ENCODE results near the gene RNF126.
"Not testable (repeated sequence)": the region's sequence is repeated elsewhere in the genome, so short reads cannot be mapped to it uniquely, and the experiment has no call there.

Gene RNF126

DNA sequence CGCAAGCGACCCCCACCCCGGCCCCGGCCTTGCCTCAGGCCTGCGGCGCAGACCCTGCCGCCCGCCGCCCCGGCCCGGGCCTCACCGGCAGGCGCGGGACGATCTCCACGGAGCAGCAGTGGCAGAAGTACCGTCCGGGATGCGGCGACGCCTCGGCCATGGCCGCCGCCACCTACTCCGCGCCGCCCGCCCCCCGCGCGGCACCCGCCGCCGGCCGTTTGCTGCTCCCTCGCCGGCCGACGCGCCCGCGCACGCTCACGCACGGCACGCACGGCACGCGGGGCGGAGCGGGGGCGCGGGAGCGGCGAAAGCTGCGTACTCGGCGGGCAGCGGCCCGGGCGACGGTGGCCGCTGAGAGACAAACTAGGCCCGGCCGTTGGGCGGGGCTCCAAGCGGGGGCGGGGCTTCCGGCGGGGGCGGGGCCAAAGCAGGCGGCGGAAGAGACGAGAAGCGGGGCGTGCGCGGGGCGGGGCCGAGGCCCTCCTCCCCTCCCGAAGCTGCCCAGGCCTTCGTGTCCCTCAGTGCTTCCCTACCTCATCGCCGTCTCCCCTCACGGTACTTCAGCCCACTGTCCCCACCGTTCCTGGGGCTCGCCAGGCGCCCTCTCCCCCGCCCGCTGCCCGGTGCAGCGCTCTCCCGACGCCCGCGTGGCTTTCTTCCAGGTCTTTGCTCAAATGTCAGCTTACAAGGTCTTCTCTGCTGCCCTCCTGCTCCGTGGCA, at the start of gene RNF126:
TSS of gene RNF126 (minus strand) at position 253 of the 720 bp plus-strand sequence. CDS start at position 160, 93 bp downstream.
- peak; percentile 94 for DNase-seq

DNA sequence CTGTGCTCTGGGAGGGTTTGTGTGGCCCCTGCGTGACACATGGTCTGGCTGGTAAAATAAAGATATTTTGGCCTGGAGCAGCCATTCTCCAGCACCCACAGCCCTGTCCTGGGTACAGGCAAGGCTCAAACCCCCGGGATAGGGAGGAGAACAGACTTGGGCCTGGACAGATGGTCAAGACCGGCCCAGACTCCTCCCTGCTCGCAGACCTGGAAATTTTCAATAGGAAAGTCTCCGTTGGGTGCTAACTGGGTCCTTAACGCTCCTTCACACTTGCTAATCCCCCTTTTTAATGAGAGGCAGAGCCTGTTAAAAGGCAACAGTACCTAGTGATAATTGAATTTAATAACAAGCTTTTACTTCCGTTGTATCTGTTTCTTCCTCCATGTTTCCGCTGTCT, 48.2 kb upstream of the RNF126 start:
- DNase-seq: no peak

DNA sequence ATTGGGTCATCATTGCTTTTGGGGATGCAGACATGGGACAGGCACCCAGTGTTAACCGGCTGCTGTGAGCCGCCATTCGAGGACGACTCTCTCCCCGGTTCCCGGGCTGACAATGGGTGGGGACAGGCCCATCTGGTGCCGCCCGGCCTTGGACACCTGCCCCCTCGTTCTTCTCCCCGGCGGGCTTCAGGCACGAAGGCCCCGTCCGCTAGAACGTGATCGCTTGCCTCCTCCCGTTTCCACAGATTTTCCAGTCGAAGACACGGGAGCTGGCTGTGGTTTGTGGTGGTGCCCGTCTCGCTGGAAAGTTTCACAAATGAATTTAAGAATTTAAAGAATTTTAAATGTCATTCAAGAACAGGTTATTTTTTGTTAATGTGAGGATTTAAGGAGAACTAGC, 47.8 kb upstream of the RNF126 start:
- no peak for DNase-seq

DNA sequence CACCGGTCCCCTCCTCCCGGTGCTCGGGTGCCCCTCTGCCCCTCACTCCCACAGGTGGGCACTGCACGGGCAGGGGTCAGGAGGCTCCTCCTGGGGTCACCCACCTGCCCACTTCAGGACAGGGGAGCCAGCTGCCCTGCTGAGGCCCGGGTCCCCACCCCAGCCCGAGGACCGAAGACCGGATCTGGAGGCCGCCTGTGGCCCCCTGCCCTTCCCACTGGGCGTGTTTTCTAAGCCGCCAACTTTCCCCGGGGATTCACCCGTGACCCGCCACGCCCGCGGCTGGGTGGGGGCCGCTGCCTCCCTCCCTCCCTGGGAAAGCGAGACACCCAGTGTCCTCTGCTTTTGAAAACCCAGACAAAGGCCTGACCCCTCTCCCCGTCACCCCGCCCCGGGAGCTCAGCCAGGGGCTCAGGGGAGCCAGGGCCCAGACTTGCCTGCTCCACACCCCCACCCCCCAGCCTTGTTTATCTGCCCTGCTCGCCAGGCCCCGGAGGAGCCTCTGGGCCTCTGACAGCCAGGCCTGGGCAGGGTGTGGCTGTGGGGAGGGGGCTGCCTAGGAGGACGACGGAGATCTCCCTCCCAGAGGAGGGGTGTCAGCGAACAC, 47.1 kb upstream of the RNF126 start:
- DNase-seq: no peak

DNA sequence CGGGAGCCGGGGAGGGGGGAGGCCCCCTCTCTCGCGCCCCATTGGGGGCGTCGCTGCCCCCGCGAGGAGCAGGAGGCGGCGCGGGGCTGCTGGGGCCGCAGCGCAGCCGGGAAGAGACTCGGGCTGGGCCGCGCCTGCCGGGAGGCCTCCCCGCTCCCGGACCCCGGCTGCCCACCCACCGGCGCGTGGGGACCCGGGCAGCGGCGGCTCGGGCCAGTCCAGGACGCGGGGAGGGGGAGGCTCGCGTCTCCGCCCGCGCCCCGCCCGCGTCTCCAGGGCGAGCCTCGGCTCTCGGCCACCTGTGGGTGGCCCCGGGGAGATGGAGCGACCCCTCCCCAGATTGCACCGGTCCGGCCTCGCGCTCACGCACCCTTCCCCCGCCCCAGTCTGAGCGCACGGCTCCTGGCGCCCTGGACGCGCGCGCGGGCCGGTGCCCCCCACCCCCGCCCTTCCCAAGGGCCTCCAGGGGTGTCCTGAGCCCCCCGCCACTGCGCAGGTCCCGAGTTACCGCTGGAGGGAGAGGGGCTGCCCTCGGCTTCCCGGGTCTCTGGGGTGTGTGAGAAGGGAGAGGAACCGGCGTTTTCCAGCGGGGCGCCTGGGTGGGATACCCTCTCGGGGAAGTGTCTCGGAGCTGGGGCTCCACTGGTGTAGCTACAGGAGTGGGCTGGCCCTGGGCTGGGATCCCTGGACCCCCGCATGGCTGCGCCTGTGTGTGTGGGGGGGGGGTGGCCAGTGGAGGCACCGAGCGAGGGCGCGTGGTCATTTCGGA, 46.4 kb upstream of the RNF126 start:
- DNase-seq: no peak

DNA sequence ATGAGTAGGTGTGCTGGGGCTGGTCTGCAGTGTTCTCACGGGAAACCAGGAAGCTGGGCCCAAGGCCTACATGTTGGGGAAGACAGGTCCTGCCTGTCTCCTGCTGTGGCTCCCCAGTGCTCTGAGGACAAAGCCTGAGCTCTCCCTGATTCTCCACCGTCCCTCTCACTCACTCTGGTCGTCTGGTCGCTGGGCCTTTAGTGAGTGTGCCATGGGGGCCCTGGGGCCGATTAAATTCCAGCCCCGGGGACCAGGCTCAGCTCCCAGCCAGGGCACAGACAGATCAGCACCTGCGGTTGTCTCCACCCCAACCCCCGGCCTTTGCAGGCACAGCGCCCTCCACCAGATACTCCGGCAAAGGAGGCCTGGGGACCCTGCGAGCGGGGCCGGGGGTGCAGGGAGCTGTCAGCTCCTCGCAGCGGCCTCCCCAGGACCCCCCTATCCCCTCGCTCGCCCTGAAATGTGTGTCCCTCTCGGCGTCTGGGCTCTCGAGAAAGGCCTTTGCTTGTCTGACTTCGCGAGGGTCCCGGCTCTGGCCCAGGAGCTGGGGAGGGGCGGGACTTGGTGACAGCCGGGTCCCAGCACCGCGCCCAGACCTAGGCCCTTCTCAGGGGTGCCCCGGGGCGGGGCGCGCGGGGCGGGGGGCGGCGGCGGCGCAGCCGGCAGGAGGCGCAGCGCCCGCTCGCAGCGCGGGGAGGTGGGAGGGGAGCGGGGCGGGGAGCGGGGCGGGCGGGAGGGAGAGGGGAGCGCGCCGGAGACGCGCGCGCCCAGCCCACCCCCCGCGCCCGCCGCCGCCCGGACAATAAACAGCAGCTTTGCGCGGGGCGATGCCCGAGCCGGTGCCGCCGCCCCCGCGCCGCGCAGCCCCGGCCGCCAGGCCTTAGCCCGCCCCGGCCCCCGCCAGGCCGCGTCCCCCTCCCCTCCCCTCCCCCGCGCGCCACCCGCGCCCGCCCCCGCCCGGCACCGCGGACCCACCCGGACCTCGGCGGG, 45.4 kb upstream of the RNF126 start, which contains the start of gene PALM:
TSS of gene PALM (plus strand) at position 782 of the 990 bp plus-strand sequence. CDS start 212 bp downstream, outside the sequence.
- peak; percentile 28 for DNase-seq

DNA sequence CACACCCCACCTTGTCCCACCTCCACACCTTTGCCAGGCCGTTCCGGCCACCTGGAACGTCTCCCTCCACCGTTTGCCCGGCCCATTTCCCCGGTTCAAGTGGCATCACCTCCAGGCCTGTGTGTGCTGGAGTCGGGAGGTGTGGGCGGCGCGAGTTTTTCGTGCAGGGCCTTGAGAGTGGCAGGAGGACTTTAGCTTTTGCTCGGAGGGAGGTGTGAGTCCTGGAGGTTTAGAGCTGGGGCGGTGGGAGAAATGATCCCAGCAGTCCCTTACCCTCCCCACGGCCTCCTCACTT, 41.4 kb upstream of the RNF126 start:
- DNase-seq: no peak

DNA sequence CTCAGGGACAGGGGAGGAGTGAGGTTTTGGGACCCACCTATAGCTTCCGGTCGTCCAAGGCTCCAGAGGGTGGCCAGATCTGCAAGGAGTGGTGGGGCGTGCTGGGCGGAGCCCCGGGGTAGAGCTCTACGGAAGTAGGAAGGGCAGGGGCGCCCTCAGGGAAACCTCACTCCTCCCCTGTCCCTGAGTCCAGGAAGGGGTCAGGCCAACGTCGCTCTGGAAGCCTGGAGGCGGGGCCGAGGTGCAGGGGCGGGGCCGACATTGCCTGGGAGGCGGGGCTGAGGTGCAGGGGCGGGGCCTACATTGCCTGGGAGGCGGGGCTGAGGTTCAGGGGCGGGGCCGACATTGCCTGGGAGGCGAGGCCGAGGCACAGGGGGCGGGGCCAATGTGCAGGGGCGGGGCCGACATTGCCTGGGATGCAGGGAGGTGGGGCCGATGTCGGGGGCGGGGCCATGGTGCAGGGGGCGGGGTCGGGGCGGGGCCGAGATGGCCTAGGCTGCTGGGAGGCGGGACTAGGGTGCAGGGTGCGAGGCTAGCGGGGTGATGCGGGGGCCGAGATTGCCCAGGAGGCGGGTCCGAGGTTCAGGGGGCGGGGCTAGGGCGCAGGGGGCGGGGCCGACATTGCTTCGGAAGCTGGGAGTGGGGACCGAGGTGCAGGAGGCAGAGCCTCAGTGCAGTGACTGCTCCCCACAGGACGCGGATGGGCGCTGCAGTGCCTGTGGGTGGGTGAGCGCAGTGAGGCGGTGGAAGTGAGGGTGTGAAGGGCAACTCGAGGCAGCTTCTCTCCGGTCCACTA, 40.8 kb upstream of the RNF126 start:
- DNase-seq: peak; percentile 34

DNA sequence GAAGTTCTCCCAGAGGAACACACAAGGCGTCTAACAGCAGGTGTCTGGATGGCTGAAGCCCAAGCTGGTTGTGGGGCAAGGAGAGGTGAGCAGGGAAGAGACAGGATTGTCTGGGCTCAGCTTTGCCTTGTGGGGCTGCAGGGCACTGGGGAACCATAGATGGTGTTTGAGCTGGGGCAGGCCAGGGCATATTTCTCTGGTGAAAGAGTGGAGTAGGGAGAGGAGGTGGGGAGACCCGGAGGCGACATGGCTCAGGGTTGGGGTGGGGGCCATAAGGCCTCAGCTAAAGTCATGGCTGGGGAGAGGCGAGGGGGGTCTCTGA, 40.3 kb upstream of the RNF126 start:
- no peak for DNase-seq

DNA sequence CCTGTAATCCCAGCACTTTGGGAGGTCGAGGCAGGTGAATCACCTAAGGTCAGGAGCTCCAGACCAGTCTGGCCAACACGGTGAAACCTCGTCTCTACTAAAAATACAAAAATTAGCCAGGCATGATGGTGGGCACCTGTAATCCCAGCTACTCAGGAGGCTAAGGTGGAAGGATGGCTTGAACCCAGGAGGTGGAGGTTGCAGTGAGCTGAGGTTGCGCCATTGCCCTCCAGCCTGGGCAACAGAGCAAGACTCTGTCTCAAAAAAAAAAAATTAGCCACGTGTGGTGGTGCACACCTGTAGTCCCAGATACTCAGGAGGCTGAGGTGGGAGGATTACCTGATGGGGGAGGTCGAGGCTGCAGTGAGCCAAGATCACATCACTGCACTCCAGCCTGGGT, 39.8 kb upstream of the RNF126 start:
- not testable (repeated sequence) for DNase-seq

DNA sequence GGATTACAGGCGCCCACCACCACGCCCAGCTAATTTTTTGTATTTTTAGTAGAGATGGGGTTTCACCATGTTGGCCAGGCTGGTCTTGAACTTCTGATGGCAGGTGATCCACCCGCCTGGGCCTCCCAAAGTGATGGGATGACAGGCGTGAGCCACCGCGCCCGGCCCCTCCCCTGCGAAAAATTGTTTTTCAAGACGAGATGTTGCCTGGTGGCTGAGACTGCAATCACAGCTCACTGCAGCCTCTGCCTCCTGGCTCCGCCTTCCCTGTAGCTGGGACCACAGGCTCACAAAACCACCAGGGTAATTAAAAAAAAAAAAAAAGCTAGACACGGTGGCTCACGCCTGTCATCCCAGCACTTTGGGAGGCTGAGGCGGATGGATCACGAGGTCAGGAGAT, 36.9 kb upstream of the RNF126 start:
- not testable (repeated sequence) for DNase-seq

DNA sequence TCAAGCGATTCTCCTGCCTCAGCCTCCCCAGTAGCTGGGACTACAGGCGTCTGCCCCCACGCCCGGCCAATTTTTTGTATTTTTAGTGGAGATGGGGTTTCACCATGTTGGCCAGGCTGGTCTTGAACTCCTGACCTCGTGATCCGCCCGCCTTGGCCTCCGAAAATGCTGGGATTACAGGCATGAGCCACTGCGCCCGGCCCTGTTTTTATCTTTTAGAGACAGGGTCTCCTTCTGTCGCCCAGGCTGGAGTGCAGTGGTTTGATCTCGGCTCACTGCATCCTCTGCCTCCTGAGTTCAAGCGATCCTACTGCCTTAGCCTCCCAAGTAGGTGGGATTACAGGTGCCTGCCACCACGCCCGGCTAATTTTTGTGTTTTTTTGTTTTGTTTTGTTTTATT, 35.5 kb upstream of the RNF126 start:
- not testable (repeated sequence) for DNase-seq

DNA sequence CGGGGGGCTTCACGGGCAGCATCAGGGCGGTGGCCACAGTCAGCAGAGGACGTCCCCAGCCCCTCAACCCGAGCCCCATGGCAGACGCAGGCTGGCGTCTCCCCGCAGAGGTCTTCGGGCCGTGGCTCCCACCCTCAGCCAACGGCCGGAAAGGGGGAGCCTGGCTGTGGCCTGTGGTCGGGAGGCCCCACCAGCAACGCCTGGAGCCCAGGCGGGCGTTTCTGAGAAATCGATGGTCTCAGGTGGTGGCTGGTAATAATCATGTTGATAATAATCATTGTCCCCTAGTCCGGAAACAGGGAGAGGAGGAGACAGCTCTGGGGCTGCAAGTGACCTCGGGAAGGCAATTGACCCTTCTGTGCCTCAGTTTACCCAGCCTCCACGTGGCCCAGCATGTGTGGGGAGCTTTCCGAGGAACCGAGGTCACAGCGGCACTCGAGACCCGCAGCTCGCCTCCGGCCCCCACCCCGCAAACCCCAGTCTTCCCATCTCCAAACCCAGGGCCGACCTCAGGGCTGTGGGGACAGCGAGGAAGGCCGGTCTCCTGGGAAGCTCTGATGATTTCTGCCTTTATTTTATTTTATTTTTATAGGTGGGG, 32.4 kb upstream of the RNF126 start, which contains the start of gene PRSS57:
TSS of gene PRSS57 (minus strand) at position 101 of the 598 bp plus-strand sequence. CDS start at position 79, 22 bp downstream.
- DNase-seq: no peak

DNA sequence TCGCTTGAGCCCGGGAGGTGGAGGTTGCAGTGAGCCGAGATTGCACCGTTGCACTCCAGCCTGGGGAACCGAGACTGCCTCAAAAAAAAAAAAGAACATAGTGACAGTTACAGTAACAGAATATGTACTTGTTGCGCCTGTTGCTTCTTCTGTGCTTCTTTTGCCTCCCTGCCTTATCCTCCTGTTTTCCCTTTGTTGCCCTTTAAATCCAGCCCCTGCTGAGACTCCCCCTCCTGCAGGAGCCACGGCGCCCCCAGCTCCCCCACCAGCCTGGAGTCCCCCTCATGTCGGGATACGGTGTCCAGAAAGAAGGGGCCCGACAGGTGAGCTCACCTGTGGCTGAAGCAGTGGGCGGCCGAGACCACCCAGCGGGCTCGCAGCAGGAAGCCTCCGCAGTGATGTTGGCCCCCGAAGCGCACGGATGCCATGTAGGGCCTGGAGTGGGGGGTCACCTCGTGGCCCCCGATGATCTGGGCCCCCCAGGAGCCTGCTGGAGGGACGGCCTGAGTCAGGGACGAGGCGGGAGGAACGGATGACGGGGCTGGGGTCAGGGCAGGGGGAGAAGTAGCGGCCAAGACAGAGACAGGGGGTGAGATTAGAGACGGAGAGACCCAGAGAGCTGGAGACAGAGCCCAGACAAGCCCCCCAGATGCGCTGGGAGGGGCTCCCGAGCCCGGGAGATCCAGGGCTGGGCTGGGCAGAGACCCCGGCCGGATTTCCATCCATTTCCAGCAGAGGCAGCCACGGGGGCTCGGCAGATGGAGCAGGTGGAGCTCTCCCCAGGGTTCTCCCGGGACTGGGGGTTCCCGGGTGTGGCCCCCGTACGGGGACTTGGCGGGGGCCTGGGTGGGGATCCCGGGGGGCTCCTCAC, 31.7 kb upstream of the RNF126 start:
- no peak for DNase-seq

DNA sequence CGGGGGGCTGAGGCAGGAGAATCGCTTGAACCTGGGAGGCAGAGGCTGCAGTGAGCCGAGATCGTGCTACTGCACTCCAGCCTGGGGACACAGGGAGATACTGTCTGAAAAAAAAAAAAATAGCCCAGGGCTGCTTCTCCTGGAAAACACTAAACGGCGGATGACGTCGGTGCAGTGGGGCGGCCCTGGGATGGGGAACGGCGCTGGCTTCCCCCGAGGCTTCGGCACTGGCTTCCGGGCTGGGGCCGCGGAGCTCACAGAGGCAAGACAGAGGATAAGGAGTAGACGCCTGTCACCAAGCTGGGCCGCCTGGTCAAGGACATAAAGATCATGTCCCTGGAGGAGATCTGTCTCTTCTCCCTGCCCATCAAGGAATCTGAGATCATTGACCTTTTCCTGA, 27.2 kb upstream of the RNF126 start:
- DNase-seq: no peak

DNA sequence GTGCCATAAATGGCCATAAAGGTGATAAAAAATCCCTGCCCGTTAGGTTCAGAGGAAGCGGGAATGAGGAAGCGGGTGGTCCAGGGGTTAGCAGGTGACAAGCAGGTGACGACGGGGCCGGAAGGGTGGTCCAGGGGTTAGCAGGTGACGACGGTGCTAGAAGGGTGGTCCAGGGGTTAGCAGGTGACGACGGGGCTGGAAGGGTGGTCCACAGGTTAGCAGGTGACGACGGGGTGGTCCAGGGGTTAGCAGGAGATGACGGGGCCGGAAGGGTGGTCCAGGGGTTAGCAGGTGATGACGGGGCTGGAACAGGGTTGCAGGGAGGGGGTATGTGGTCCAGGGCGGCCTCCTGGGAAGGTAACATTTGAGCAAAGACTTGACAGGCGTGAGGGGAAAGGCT, 26.0 kb upstream of the RNF126 start:
- DNase-seq: no peak

DNA sequence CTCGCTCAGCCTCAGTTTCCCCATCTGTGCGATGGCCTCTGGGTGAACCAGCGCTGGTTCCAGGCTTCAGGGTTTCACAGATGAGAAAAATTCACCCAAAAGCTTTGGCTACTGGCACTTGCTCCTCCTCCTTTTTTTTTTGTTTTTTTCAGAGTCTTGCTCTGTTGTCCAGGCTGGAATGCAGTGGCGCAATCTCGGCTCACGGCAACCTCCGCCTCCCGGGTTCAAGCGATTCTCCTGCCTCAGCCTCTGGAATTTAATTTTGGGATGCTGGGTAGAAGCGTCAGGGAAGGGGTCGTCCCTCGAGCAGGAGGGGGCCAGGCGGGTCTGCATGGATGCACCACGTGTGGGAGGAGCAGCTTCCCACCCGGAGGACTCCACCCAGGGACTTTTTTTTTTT, 25.2 kb upstream of the RNF126 start:
- DNase-seq: peak; percentile 11

DNA sequence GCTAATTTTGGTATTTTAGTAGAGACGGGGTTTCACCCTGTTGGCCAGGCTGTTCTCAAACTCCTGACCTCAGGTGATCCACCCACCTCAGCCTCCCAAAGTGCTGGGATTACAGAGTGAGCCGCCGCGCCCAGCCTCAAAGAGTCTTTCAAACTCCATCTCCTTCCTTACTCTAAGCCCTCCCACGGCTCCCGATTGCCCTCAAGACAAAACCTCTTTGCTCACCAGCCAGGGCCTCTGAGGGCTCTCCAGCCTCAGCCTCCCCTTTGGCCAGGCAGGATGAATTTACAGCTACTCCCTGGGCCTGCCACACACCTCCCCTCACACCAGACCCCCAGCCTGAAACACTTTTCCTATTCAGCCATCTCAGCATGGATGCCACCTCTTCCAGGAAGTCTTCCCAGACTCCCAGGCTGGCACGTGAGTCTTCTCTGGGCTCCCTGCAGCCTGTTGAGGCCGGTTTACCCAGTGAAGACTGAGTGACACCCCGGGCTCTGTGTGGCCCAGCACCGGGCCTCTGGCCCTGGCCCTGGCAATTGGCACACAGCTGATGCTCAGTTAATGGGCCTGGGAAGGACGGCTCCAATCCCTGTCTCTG, 24.7 kb upstream of the RNF126 start:
- DNase-seq: no peak

DNA sequence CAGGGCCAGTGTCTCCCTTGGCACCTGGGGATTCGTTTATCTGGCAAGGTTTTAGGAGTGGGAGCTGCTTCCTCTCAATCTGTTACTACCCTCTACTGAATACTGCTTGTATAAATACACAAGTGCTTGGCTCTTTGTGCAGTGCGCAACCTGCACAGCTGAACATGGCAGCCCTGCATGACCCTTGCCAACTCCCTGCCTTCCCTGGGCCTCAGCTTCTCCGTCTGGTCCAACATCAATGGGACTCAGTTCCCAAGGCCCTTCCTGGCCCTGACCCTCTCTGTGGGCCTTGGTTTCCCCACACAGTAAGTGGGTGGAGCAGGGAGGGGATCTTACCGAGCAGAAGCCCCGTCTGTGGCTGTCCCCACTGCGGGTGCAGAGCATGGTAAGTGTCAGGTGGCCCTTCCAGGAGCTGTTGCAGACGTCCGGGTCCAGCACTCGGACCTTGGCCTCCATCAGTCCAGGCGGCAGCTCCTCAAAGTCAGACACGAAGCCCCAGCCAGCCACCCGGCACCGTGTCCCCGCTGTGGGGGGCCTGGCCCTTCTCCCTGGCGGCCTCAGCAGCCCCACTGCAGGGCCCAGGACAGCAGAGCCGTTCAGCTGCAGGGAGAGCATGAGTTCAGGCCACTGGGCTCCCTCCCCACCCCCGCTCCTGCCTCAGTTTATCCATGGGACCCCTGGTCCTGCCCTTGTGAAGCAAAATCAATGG, 23.7 kb upstream of the RNF126 start:
- no peak for DNase-seq
